Fibroblast of lung (primary cell): Measurements from ENCODE around the gene ACSS3. TPM values are rescaled to one million over a fixed set of nuclear protein-coding genes. Genes with fewer than 3 reads are reported as not detected.

Experiments used
- DNase-seq, 2 donors: peaks; one replicate each; pipeline versions ENCODE4 v3.0.0 to v3.0.0-alpha.2; 2010; ENCODE audit warnings: low read depth in 2 of 2
- H2AFZ ChIP-seq: 2 replicates; pipeline ENCODE4 v1.5.1; 2012; ENCODE audit warnings: low read length, control low read depth, inconsistent platforms
- H3K27ac ChIP-seq: 2 replicates; pipeline ENCODE4 v1.5.1; 2011; ENCODE audit warnings: low read length, control low read depth; ENCODE audit not compliant: insufficient read depth
- H3K27me3 ChIP-seq: 2 replicates; pipeline ENCODE4 v1.5.1; 2011; ENCODE audit warnings: mild to moderate bottlenecking, low read length; ENCODE audit not compliant: control insufficient read depth, insufficient read depth
- H3K36me3 ChIP-seq: 2 replicates; pipeline ENCODE4 v1.5.1; 2011; ENCODE audit warnings: low read length; ENCODE audit not compliant: control insufficient read depth, insufficient read depth
- H3K4me1 ChIP-seq: 2 replicates; pipeline ENCODE4 v1.5.1; 2011; ENCODE audit warnings: low read length; ENCODE audit not compliant: control insufficient read depth, insufficient read depth; ENCODE audit errors: extremely low read depth
- H3K4me2 ChIP-seq: 2 replicates; pipeline ENCODE4 v1.5.1; 2011; ENCODE audit warnings: low read length, control low read depth; ENCODE audit not compliant: insufficient read depth; ENCODE audit errors: extremely low read depth
- H3K4me3 ChIP-seq, 4 experiments: fragments of 200-600 bp in 1 of 4; sonication (generic) in 1 of 4; replicated peaks in 1 of 4; 2 replicates each; pipeline ENCODE4 v1.5.1; 2011 to 2016; ENCODE audit warnings: low read length in 4 of 4, low read depth in 3 of 4, mild to moderate bottlenecking in 3 of 4, control low read depth in 2 of 4, inconsistent platforms in 1 of 4, mixed read lengths in 1 of 4; ENCODE audit not compliant: insufficient read depth in 1 of 4; ENCODE audit errors: control extremely low read depth in 1 of 4
- H3K79me2 ChIP-seq: 2 replicates; pipeline ENCODE4 v1.5.1; 2012; ENCODE audit warnings: mild to moderate bottlenecking, low read length, inconsistent platforms; ENCODE audit not compliant: control insufficient read depth, insufficient read depth
- H3K9ac ChIP-seq: 2 replicates; pipeline ENCODE4 v1.5.1; 2011; ENCODE audit warnings: mild to moderate bottlenecking, low read length, control low read depth; ENCODE audit not compliant: insufficient read depth
- H3K9me3 ChIP-seq: 2 replicates; pipeline ENCODE4 v1.5.1; 2012; ENCODE audit warnings: low read depth, low read length; ENCODE audit not compliant: control insufficient read depth, insufficient read depth
- H4K20me1 ChIP-seq: 2 replicates; pipeline ENCODE4 v1.5.1; 2011; ENCODE audit warnings: low read length; ENCODE audit not compliant: control insufficient read depth, insufficient read depth; ENCODE audit errors: extremely low read depth
- EZH2 ChIP-seq: IDR thresholded peaks from 2 replicates; pipeline ENCODE4 v1.5.1; 2012; ENCODE audit warnings: low read length, control low read depth, mild to moderate bottlenecking; ENCODE audit errors: missing control alignments
- polyA plus RNA-seq, 2 donors: library from polyadenylated mRNA; depleted of rRNA in 1 of 2; stranded (reverse) in 1 of 2; unstranded in 1 of 2; fragments of >200 nt; gene quantifications; 2 replicates each; pipeline ENCODE4 v1.2.1, GENCODE V29; 2011 to 2012; ENCODE audit warnings: missing spikeins in 1 of 2
- total RNA-seq: library from RNA; depleted of rRNA; stranded (reverse); fragments of >200 nt; gene quantifications from 2 replicates; pipeline ENCODE4 v1.2.1, GENCODE V29; 2014
- TF ChIP-seq, protein P1 (sequence below), 2 donors: IDR thresholded peaks in 1 of 2; conservative IDR thresholded peaks in 1 of 2; 1 replicate in 1 of 2; 2 replicates in 1 of 2; pipeline ENCODE4 v1.5.1; 2011 to 2012; ENCODE audit warnings: low read length in 2 of 2, control low read depth in 1 of 2, inconsistent platforms in 1 of 2, low read depth in 1 of 2, mild to moderate bottlenecking in 1 of 2

Gene ACSS3
- total and polyA plus RNA-seq, 2 donors (not counting 1 experiment from before 2014, with no cell fraction given), result 10.3 to 47.4 TPM

DNA sequence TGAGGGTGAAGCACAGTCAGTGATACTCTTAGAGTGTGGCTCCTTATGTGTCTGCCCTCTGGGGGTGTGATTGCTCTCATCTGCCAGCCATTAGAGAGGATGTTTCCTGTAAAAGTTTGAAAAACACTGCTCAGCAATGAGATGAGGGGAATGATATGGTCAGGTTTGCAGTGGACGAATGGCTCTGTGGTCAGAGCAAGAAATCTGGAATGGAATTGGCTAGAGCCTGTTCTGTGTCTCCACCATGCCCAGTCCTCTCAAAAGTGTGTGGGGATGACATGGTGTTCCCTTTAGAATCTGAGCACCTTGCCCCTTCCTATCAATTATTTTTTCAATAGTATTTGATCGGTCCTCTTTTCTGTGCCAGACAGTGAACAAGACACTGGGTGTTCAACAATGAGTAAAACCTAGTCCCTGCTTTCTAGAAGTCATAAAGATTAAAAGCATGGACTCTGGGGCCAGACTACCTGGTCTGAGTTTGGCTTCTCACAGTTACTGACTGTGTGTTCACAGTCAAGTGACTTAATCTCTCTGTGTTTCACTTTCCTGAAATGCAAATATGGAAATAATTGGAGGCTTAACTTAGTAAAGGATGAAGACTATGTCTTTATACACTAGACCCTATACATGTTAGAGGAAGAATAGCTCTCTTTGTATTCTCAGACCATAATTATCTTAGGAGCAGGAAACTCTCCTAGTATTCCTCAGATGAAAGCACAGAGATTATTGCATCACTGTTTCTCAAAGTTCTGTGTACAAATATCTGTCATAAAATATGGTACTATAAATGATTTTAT is 1.6 kb downstream of the ACSS3 start:
- Histone ChIP-seq H3K27me3 (no peaks in the 10 kb centered on the region), H3K4me3 (peak overlapping the region in 2 of 4 experiments; percentile 74 to 83), H3K4me2 (peak overlapping the region; percentile 67), H3K27ac (no peak overlapping the region), H2AFZ (peak overlapping the region; percentile 12), H3K4me1 (peaks cover 7% of the 10 kb centered on the region), H3K79me2 (no peaks in the 10 kb centered on the region), H3K9me3 (no peaks in the 10 kb centered on the region), H4K20me1 (no peaks in the 10 kb centered on the region), H3K36me3 (no peaks in the 10 kb centered on the region), H3K9ac (no peak overlapping the region)
- DNase-seq, result no peak
- TF ChIP-seq, protein P1, sequence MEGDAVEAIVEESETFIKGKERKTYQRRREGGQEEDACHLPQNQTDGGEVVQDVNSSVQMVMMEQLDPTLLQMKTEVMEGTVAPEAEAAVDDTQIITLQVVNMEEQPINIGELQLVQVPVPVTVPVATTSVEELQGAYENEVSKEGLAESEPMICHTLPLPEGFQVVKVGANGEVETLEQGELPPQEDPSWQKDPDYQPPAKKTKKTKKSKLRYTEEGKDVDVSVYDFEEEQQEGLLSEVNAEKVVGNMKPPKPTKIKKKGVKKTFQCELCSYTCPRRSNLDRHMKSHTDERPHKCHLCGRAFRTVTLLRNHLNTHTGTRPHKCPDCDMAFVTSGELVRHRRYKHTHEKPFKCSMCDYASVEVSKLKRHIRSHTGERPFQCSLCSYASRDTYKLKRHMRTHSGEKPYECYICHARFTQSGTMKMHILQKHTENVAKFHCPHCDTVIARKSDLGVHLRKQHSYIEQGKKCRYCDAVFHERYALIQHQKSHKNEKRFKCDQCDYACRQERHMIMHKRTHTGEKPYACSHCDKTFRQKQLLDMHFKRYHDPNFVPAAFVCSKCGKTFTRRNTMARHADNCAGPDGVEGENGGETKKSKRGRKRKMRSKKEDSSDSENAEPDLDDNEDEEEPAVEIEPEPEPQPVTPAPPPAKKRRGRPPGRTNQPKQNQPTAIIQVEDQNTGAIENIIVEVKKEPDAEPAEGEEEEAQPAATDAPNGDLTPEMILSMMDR (conservative IDR thresholded peaks at IDR 0.05 in 1 of 2, IDR thresholded peaks at IDR 0.05 in 1 of 2; ENCODE audit: low read depth in 1 of 2, low read length in 2 of 2), result no peak
- no peak for TF ChIP-seq EZH2

DNA sequence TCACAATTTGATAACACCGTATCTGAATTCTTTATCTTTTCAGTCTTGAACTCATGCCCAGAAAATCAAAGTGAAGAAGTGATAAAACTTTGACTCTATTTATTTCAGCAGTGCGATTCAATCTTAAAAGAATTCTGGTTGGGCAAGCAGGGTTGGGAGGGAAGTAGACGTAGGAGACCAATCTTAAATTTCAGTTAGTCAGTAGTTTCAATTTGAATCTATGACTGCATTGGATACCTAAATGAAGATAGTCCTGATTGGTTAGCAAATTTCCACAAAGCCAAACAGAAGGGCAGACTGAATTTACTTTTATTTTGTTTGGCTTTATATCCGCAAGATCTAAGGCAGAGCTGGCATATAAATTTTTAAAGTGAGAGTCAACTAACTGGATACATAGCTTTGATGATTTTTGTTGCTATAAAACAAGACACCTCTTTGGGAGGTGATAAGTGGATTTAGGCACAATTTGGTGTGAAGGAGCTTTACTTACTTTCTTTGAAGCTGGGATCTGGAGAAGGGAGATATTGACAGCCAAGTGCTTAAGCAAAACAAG is 2.6 kb downstream of the ACSS3 start:
- Histone ChIP-seq H3K9me3 (no peaks in the 10 kb centered on the region), H3K36me3 (no peaks in the 10 kb centered on the region), H3K27ac (peak overlapping the region; percentile 22), H3K79me2 (no peaks in the 10 kb centered on the region), H3K9ac (no peak overlapping the region), H4K20me1 (no peaks in the 10 kb centered on the region), H3K4me2 (peak overlapping the region; percentile 67), H2AFZ (peak overlapping the region; percentile 67), H3K4me3 (peak overlapping the region in 2 of 4 experiments; percentile 39 to 83), H3K27me3 (no peaks in the 10 kb centered on the region), H3K4me1 (peaks cover 7% of the 10 kb centered on the region)
- TF ChIP-seq, protein P1 (conservative IDR thresholded peaks at IDR 0.05 in 1 of 2, IDR thresholded peaks at IDR 0.05 in 1 of 2; ENCODE audit: low read depth in 1 of 2, low read length in 2 of 2), result no peak
- TF ChIP-seq EZH2, result no peak
- DNase-seq, result peak; percentile 57 to 73

DNA sequence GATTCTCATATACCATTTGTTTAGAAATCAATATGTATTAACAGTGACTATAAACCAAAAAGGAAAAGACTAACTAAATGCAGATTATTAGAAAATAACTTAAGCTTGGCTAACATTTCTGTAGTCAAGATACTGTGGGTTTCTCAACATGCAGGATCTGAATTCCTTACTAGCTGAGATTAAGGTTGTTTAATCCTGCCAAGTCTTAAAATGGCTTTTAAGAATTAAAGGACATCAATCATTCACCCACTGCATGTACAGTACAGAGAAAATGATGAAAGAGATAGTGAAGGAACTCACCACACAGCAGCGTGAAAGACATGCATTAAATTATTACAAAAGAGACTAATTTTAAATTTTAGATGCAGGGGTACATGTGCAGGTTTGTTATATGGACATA is 3.8 kb downstream of the ACSS3 start:
- no peak overlapping the region for H3K9ac ChIP-seq
- no peaks in the 10 kb centered on the region for H4K20me1 ChIP-seq
- H3K79me2 ChIP-seq, result no peaks in the 10 kb centered on the region
- H3K4me1 ChIP-seq, result peaks cover 7% of the 10 kb centered on the region
- H3K36me3 ChIP-seq, result no peaks in the 10 kb centered on the region
- H3K27ac ChIP-seq, result no peak overlapping the region
- H2AFZ ChIP-seq, result no peak overlapping the region
- peak in 1 of 2 donors; percentile 59 for DNase-seq
- H3K9me3 ChIP-seq, result no peaks in the 10 kb centered on the region
- no peak for TF ChIP-seq EZH2
- TF ChIP-seq, protein P1 (conservative IDR thresholded peaks at IDR 0.05 in 1 of 2, IDR thresholded peaks at IDR 0.05 in 1 of 2; ENCODE audit: low read depth in 1 of 2, low read length in 2 of 2), result no peak
- no peaks in the 10 kb centered on the region for H3K27me3 ChIP-seq
- no peak overlapping the region for H3K4me2 ChIP-seq
- no peak overlapping the region for H3K4me3 ChIP-seq
